Measurements from ENCODE around the gene TENM3.

- TF ChIP-seq, protein P1, sequence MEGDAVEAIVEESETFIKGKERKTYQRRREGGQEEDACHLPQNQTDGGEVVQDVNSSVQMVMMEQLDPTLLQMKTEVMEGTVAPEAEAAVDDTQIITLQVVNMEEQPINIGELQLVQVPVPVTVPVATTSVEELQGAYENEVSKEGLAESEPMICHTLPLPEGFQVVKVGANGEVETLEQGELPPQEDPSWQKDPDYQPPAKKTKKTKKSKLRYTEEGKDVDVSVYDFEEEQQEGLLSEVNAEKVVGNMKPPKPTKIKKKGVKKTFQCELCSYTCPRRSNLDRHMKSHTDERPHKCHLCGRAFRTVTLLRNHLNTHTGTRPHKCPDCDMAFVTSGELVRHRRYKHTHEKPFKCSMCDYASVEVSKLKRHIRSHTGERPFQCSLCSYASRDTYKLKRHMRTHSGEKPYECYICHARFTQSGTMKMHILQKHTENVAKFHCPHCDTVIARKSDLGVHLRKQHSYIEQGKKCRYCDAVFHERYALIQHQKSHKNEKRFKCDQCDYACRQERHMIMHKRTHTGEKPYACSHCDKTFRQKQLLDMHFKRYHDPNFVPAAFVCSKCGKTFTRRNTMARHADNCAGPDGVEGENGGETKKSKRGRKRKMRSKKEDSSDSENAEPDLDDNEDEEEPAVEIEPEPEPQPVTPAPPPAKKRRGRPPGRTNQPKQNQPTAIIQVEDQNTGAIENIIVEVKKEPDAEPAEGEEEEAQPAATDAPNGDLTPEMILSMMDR (conservative IDR thresholded peaks at IDR 0.05; ENCODE audit: low read length), result no peak
- no peak for TF ChIP-seq EZH2phosphoT487 (IDR thresholded peaks at IDR 0.05; ENCODE audit: borderline replicate concordance, low read depth, low read length)
These were observed 7.2 kb downstream of the TENM3 start for GRCh38 chr4:182250446-182250845.

Measured in OCI-LY7 (cell line).